Effector CD8-positive, alpha-beta T cell (primary cell): ENCODE measurements around the gene PHF21B.
"Not testable (repeated sequence)": the region's sequence is repeated elsewhere in the genome, so short reads cannot be mapped to it uniquely, and the experiment has no call there.

ENCODE experiments used
- DNase-seq: peaks from one replicate; lab custom pipeline; 2025; lab: John Stamatoyannopoulos, UW

Gene PHF21B

GRCh38 chr22:44962741-44963454 lies 46.9 kb downstream of the PHF21B start:
- no peak for DNase-seq

GRCh38 chr22:44961682-44962081 lies 48.1 kb downstream of the PHF21B start:
- not testable (repeated sequence) for DNase-seq

GRCh38 chr22:44956840-44957767 lies 52.7 kb downstream of the PHF21B start:
- DNase-seq: no peak

GRCh38 chr22:44955102-44955501 lies 54.7 kb downstream of the PHF21B start:
- no peak for DNase-seq

GRCh38 chr22:44954149-44954548 lies 55.7 kb downstream of the PHF21B start:
- no peak for DNase-seq

GRCh38 chr22:44952863-44953746 lies 56.7 kb downstream of the PHF21B start:
- no peak for DNase-seq

- DNase-seq: no peak
Observed at GRCh38 chr22:44951510-44951816, 58.3 kb downstream of the PHF21B start.

- DNase-seq: no peak
Observed at GRCh38 chr22:44950806-44951509, 58.8 kb downstream of the PHF21B start.

GRCh38 chr22:44947846-44948245 lies 62.0 kb downstream of the PHF21B start:
- no peak for DNase-seq

- DNase-seq: no peak
Observed at GRCh38 chr22:44947049-44947448, 62.8 kb downstream of the PHF21B start.

- DNase-seq: no peak
Observed at GRCh38 chr22:44944883-44945601, 64.8 kb downstream of the PHF21B start.

GRCh38 chr22:44943701-44944324 lies 66.0 kb downstream of the PHF21B start:
- no peak for DNase-seq

- DNase-seq: no peak
Observed at GRCh38 chr22:44942979-44943700, 66.7 kb downstream of the PHF21B start.

- no peak for DNase-seq
Observed at GRCh38 chr22:44942056-44942455, 67.7 kb downstream of the PHF21B start.

GRCh38 chr22:44941207-44941606 lies 68.6 kb downstream of the PHF21B start:
- no peak for DNase-seq

- DNase-seq: no peak
Observed at GRCh38 chr22:44940130-44940529, 69.7 kb downstream of the PHF21B start.

GRCh38 chr22:44939451-44939850 lies 70.4 kb downstream of the PHF21B start:
- DNase-seq: no peak

GRCh38 chr22:44938886-44939285 lies 70.9 kb downstream of the PHF21B start:
- no peak for DNase-seq

- no peak for DNase-seq
Observed at GRCh38 chr22:44937216-44937615, 72.6 kb downstream of the PHF21B start.

GRCh38 chr22:44936201-44936600 lies 73.6 kb downstream of the PHF21B start:
- DNase-seq: no peak
